SK-N-SH (cell line): ENCODE results near the gene ARHGAP8.

ENCODE experiments used
- CHD2 ChIP-seq: fragments of 150-350 bp; IDR thresholded peaks from 2 replicates; pipeline ENCODE4 v1.6.1; 2018; ENCODE audit warnings: low read length; ENCODE audit not compliant: partially characterized antibody
- CTCF ChIP-seq: fragments of 200-600 bp; sonication (generic); IDR thresholded peaks from 2 replicates; pipeline ENCODE4 v1.6.1; 2017; ENCODE audit warnings: antibody characterized with exemption, mild to moderate bottlenecking, moderate library complexity
- EZH2phosphoT487 ChIP-seq: fragments of 200-600 bp; sonication (generic); IDR thresholded peaks from 2 replicates; pipeline ENCODE4 v1.6.1; 2017; ENCODE audit warnings: low read depth, mixed run types, mild to moderate bottlenecking, antibody characterized with exemption, moderate library complexity, borderline replicate concordance
- MEF2A ChIP-seq: IDR thresholded peaks from 2 replicates; pipeline ENCODE4 v1.4.0; 2012; ENCODE audit warnings: low read depth, borderline replicate concordance
- MXI1 ChIP-seq: IDR thresholded peaks from 2 replicates; pipeline ENCODE4 v1.6.1; 2012; ENCODE audit warnings: mild to moderate bottlenecking, low read depth, low read length, improper control_type of control experiment
- PBX3 ChIP-seq: IDR thresholded peaks from 2 replicates; pipeline ENCODE4; 2012
- POLR2AphosphoS5 ChIP-seq: IDR thresholded peaks from 2 replicates; pipeline ENCODE4 v1.6.1; 2012; ENCODE audit warnings: low read depth, low read length
- RFX5 ChIP-seq: IDR thresholded peaks from 2 replicates; pipeline ENCODE4 v1.6.1; 2012; ENCODE audit warnings: mild to moderate bottlenecking, improper control_type of control experiment, low read length
- SIN3A ChIP-seq: IDR thresholded peaks from 2 replicates; pipeline ENCODE4 v1.6.1; 2012; ENCODE audit warnings: low read depth, mild to moderate bottlenecking, low read length, moderate library complexity, borderline replicate concordance

DNA sequence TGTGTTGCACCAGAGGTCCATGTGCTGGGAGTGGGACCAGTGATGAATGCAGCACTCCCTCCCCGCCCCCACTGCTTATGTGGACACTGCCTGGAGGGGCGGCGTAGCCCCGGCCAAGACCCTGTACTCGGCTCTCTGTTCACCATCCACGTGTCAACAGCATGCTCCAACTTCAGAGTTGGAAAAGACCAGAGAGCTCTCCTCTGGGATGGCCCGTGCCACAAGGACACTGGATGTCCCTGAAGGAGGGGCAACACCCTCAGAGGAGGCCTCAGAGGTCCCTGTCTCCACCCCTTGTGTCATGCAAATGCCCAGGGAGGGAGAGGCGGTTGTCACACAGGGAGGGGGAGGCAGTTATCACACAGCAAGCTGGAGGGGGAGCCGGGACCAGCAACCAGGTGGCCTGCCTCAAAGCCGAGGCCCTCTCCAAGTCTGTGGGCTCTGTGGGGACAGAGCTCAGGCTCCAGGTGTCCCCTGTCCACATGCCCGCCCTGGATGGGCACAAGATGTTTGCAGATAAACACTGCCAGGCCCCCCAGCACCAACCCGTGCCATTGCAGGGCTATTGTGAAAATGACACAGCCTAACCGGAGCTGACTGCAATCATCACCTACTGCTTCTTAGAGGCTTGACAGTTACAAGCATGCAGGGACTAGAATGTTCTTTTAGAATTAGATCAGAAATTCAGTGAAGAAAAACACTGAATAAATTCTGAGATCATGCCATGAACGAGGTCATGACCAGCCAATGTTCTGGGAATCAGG is 136.3 kb downstream of the ARHGAP8 start:
- no peak for TF ChIP-seq POLR2AphosphoS5
- TF ChIP-seq SIN3A = no peak
- TF ChIP-seq CTCF = no peak
- no peak for TF ChIP-seq MEF2A
- no peak for TF ChIP-seq RFX5
- no peak for TF ChIP-seq MXI1
- no peak for TF ChIP-seq CHD2
- TF ChIP-seq EZH2phosphoT487 = no peak
- no peak for TF ChIP-seq PBX3
